Sigmoid colon (tissue), 4 donors: Measurements from ENCODE around the gene ARHGEF11.

ENCODE experiments used
- EP300 ChIP-seq, 4 donors: sonication (generic); formaldehyde crosslinking; IDR thresholded peaks; one replicate each; pipeline ENCODE4 v1.6.1; 2017; ENCODE audit warnings: antibody characterized with exemption in 4 of 4
- POLR2A ChIP-seq, 2 donors: fragments of 450-650 bp; IDR thresholded peaks; one replicate each; pipeline ENCODE4 v1.6.1; 2016; ENCODE audit warnings: antibody characterized with exemption in 2 of 2, mild to moderate bottlenecking in 2 of 2, moderate library complexity in 2 of 2
- POLR2AphosphoS5 ChIP-seq, 4 donors: sonication (generic); formaldehyde crosslinking; IDR thresholded peaks; one replicate each; pipeline ENCODE4 v1.6.1; 2017; ENCODE audit warnings: antibody characterized with exemption in 4 of 4
- TF ChIP-seq, protein P1 (sequence below), 4 experiments: fragments of 450-650 bp in 3 of 4; fragments of 200-600 bp in 1 of 4; IDR thresholded peaks; one replicate each; pipeline ENCODE4 v1.5.1; 2016 to 2019; ENCODE audit warnings: antibody characterized with exemption in 4 of 4, mild to moderate bottlenecking in 3 of 4, moderate library complexity in 2 of 4

DNA sequence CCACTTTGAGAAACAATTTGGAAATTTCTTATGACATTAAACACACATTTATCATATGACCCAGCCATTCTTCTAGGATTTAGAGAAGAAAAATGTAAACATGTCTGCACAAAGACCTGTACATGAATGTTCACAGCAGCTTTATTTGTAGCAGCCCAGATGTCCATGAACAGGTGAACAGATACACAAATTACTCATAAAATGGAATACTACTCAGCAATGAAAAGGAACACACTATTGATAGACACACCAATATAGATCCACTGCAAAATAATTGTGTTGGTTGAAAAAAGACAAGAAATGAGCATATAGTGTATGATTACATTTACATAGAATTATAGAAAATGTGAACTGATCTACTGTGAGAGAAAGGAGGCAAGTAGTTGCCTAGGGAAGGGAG lies 26.1 kb downstream of the ARHGEF11 start:
- no peak for TF ChIP-seq POLR2A (IDR thresholded peaks at IDR 0.05)
- TF ChIP-seq, protein P1, sequence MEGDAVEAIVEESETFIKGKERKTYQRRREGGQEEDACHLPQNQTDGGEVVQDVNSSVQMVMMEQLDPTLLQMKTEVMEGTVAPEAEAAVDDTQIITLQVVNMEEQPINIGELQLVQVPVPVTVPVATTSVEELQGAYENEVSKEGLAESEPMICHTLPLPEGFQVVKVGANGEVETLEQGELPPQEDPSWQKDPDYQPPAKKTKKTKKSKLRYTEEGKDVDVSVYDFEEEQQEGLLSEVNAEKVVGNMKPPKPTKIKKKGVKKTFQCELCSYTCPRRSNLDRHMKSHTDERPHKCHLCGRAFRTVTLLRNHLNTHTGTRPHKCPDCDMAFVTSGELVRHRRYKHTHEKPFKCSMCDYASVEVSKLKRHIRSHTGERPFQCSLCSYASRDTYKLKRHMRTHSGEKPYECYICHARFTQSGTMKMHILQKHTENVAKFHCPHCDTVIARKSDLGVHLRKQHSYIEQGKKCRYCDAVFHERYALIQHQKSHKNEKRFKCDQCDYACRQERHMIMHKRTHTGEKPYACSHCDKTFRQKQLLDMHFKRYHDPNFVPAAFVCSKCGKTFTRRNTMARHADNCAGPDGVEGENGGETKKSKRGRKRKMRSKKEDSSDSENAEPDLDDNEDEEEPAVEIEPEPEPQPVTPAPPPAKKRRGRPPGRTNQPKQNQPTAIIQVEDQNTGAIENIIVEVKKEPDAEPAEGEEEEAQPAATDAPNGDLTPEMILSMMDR (IDR thresholded peaks at IDR 0.05) = no peak
- TF ChIP-seq EP300 (IDR thresholded peaks at IDR 0.05) = no peak
- no peak for TF ChIP-seq POLR2AphosphoS5 (IDR thresholded peaks at IDR 0.05)
